GM12878 (cell line): Measurements from ENCODE around the gene STAB2.

Source experiments
- BCL3 ChIP-seq: IDR thresholded peaks from 2 replicates; pipeline ENCODE4 v1.6.1; 2011; ENCODE audit warnings: borderline replicate concordance, low read depth, mild to moderate bottlenecking, moderate library complexity, low read length; ENCODE audit not compliant: insufficient read depth, poor library complexity, severe bottlenecking
- CEBPZ ChIP-seq: fragments of 150-350 bp; IDR thresholded peaks from 2 replicates; pipeline ENCODE4 v1.6.1; 2016; ENCODE audit warnings: low read depth, low read length
- CREB1 ChIP-seq: IDR thresholded peaks from 2 replicates; pipeline ENCODE4 v1.6.1; 2012; ENCODE audit warnings: low read depth, mild to moderate bottlenecking, inconsistent platforms
- GABPA ChIP-seq: IDR thresholded peaks from 2 replicates; pipeline ENCODE4 v1.6.1; 2014; ENCODE audit warnings: antibody characterized with exemption, low read depth, mild to moderate bottlenecking, inconsistent platforms
- HDAC2 ChIP-seq: fragments of 200-600 bp; sonication (generic); IDR thresholded peaks from 2 replicates; pipeline ENCODE4 v1.6.1; 2017
- ZNF274 ChIP-seq: IDR thresholded peaks from one replicate; pipeline ENCODE4 v1.8.0; 2011; ENCODE audit not compliant: insufficient read length, insufficient read depth
- ZZZ3 ChIP-seq: IDR thresholded peaks from 2 replicates; pipeline ENCODE4 v1.6.1; 2011; ENCODE audit warnings: low read depth; ENCODE audit not compliant: control insufficient read depth, insufficient read length
- TF ChIP-seq, protein P1 (sequence below), 3 experiments: IDR thresholded peaks in 2 of 3; conservative IDR thresholded peaks in 1 of 3; 2 replicates each; pipeline ENCODE4 v1.5.1; 2011; ENCODE audit warnings: low read depth in 3 of 3, low read length in 3 of 3, mild to moderate bottlenecking in 3 of 3, control low read depth in 2 of 3, moderate library complexity in 2 of 3, inconsistent platforms in 1 of 3, mixed read lengths in 1 of 3; ENCODE audit not compliant: control insufficient read depth in 2 of 3, insufficient read depth in 1 of 3; ENCODE audit errors: extremely low read depth in 1 of 3

DNA sequence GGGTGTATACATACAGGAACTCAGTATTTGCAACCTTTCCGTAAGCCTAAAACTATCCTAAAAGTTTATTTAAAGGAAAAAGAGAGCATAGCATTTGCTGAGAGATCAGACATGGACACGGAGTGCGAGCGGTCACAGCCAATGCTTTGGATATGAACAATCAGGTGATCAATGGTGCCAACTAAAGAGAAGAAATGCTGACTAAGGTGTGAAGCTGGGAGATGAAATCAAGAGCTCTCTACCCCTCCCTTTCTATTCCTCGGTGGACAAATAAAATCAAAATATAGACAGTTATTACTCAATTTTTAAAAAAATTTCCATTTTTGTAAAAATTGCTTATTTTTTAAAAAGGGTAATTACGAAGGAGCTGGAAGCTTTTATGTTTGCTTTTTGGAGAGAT is 224.7 kb downstream of the STAB2 start:
- TF ChIP-seq HDAC2 (no peak), ZNF274 (no peak), BCL3 (no peak), ZZZ3 (no peak), CREB1 (no peak), CEBPZ (no peak), GABPA (no peak)
- TF ChIP-seq, protein P1, sequence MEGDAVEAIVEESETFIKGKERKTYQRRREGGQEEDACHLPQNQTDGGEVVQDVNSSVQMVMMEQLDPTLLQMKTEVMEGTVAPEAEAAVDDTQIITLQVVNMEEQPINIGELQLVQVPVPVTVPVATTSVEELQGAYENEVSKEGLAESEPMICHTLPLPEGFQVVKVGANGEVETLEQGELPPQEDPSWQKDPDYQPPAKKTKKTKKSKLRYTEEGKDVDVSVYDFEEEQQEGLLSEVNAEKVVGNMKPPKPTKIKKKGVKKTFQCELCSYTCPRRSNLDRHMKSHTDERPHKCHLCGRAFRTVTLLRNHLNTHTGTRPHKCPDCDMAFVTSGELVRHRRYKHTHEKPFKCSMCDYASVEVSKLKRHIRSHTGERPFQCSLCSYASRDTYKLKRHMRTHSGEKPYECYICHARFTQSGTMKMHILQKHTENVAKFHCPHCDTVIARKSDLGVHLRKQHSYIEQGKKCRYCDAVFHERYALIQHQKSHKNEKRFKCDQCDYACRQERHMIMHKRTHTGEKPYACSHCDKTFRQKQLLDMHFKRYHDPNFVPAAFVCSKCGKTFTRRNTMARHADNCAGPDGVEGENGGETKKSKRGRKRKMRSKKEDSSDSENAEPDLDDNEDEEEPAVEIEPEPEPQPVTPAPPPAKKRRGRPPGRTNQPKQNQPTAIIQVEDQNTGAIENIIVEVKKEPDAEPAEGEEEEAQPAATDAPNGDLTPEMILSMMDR (IDR thresholded peaks at IDR 0.05 in 2 of 3, conservative IDR thresholded peaks at IDR 0.05 in 1 of 3; ENCODE audit: control insufficient read depth in 2 of 3, extremely low read depth in 1 of 3, insufficient read depth in 1 of 3, low read depth in 3 of 3, low read length in 3 of 3) = no peak
